ENCODE results near the gene ZDHHC11B.

Gene ZDHHC11B

DNA sequence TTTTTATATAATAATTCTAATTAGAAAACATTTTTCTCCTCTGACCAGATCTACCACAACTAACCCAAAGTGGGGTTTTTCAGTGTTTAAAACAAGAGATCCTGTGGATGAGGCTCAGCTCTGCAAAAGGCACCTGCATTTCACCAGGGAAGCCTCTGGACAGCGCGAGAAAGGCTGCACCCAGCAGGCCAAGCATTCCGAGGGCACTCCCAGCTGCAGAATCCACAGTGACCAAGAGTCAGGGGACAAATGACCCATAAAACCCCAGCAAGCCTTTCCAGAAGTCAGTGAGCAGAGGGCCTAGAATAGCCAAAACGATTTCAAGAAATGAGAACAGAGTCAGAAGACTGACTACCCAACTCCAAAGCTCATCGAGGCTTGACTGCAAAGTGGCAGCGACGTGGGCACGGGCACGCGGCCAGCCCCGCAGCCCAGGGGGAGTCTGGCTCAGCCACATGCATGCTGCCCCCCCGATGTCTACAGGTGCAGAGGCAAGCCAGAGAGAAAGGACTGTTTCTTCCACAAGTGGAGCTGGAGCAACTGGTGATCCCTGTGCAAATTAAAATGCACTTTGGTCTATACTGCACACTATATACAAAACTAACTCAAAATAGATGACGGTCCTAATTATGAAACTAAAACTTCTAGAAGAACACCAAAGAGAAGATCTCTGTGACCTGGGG, 117.6 kb downstream of the ZDHHC11B start:
- no peak for TF ChIP-seq CTCF (IDR thresholded peaks at IDR 0.05; ENCODE audit: low read depth, low read length, missing control alignments)
- no peak for DNase-seq (ENCODE audit: low read depth)
- H3K4me3 ChIP-seq (ENCODE audit: low read depth, low read length) = no peak overlapping the region

DNA sequence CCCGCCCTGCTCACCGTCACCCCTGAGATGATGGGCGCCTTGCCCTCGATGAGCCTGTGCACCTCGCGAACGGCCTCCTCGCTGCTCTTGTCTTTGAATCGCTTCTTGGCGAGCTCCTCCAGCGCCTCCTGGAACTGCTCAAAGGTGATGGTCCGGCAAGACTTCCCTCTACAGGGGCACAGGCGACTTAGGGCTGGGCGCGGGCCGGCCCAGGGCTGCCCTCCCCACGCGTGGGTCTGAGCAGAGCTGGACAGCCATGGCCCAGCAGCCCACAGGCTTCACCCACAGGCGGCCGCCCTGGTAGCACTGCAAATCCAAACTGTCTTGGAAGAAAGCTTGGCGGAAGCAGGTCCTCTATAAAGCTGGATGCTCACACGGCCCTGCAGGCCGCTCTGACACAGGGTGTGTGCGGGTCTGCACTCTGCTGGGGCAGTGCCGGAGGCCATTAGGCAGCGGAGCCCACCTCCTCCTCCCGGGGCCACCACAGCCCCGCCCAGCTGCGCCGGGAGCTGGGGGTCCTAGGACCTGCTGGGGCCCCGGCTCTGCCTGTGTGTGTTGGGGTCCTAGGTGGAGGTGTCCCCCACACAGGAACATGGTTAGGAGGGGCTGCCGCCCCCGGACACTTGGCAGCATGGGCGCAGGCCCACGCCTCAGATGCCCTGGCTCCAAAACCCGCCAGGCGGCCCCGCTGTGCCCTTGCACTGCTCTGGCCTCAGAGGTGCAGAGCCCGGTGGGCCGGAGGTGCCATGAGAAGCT, 118.4 kb downstream of the ZDHHC11B start:
- no peak overlapping the region for H3K4me3 ChIP-seq (ENCODE audit: low read depth, low read length)
- no peak for TF ChIP-seq CTCF (IDR thresholded peaks at IDR 0.05; ENCODE audit: low read depth, low read length, missing control alignments)
- no peak for DNase-seq (ENCODE audit: low read depth)

DNA sequence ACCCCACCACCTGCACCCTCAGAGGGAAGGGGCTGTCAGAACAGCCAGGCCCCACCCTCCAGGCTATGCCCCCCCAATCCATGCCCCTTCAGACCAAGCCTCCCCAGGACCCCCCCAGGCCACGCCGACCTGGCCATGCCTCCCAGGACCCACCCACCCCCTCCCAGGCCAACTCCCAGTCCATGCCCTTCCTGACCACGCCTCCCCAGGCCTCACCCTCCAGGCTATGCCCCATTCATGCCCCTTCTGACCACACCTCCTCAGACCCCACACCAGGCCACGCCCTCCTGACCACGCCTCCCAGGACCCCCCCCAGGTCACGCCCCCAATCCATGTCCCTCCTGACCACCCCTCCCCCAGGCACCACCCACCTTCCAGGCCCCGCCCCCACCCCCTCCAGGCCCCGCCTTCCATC, 119.0 kb downstream of the ZDHHC11B start:
- no peak for DNase-seq (ENCODE audit: low read depth)
- H3K4me3 ChIP-seq (ENCODE audit: low read depth, low read length) = no peak overlapping the region
- no peak for TF ChIP-seq CTCF (IDR thresholded peaks at IDR 0.05; ENCODE audit: low read depth, low read length, missing control alignments)

GRCh38 chr5:664994-665360, 119.6 kb downstream of the ZDHHC11B start:
- no peak overlapping the region for H3K4me3 ChIP-seq (ENCODE audit: low read depth, low read length)
- no peak for DNase-seq (ENCODE audit: low read depth)
- no peak for TF ChIP-seq CTCF (IDR thresholded peaks at IDR 0.05; ENCODE audit: low read depth, low read length, missing control alignments)

DNA sequence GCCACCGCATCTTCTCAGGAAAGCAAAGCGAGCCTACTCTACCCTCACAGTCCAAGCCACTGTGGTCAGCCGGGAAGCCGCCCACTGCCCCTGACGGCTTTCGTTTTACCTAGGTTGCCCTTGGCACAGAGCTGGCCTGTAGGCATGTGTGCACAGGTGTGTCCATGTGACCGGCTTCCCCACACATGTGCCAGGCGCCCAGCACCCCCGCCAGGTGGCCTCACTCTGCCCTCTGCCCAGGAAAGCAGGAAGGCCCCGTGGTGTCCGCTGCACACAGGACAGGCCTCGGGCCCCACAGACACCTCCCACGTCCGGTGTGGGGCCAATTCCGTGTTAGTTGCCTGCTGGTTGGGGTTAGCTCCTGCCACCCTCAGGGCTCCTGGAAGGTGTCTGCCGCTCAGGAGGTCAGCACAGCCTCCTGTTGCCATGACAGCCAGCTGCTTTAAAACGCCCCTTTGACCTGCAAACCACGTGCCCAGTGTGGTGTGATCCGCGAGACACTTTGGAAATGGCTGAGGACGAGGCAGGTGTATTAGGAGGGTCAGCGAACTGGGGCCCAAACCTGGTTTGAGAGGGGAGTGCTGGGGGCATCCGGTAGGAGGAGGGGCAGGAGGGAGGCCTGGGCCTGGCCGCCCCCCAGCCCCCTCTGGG, 120.1 kb downstream of the ZDHHC11B start:
- DNase-seq (ENCODE audit: low read depth) = no peak
- no peak for TF ChIP-seq CTCF (IDR thresholded peaks at IDR 0.05; ENCODE audit: low read depth, low read length, missing control alignments)
- no peak overlapping the region for H3K4me3 ChIP-seq (ENCODE audit: low read depth, low read length)

DNA sequence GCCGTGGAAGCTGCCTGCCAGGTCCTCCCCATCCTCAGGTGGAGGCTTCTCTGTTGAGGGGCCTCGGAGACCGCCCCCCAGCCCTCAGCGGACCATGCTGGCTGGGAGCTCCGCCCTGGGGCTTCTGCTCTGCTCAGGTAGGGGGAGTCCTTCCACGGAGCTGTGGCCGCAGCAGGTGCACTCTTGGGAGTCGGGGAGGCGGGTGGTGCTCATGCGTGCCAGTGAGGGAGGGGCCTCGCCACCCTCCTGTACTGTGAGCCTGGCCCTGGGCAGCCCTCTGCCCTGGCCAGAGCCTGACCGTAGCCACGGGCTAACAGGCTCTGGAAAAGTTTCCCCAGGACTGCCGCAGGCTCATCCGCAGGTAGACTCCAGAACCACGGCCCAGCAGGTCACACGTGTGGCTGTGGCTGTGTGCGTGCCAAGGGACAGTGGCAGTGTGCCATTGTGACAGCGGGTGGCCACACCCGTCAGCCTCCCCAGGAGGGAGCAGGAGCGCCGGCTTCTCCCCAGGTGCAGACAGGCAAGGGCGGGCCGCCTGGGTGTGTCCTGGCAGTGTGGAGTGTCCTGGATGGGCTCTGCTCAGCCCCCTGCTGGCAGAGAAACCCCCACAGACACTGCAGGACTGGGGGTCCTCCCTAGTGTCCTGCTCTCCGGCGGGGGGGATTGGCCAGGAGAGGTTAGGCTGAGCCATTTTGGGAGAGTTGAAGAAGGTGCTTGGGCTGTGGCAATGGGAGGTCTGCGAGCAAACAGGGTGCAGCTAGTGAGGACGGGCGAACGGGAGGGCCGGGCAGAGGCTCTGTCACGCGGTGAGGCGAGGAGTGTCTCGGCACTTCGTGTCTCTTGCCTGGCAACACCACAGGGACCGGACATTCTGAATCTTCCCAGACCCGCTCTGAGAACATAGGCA, 120.8 kb downstream of the ZDHHC11B start:
- DNase-seq (ENCODE audit: low read depth) = no peak
- no peak for TF ChIP-seq CTCF (IDR thresholded peaks at IDR 0.05; ENCODE audit: low read depth, low read length, missing control alignments)

More for the DNA sequence above, 120.8 kb downstream of the ZDHHC11B start:
- H3K4me3 ChIP-seq (ENCODE audit: low read depth, low read length) = no peak overlapping the region

All from GM12864 (cell line).